Measurements from ENCODE around the gene HIVEP3.

The HIVEP3 gene

DNA sequence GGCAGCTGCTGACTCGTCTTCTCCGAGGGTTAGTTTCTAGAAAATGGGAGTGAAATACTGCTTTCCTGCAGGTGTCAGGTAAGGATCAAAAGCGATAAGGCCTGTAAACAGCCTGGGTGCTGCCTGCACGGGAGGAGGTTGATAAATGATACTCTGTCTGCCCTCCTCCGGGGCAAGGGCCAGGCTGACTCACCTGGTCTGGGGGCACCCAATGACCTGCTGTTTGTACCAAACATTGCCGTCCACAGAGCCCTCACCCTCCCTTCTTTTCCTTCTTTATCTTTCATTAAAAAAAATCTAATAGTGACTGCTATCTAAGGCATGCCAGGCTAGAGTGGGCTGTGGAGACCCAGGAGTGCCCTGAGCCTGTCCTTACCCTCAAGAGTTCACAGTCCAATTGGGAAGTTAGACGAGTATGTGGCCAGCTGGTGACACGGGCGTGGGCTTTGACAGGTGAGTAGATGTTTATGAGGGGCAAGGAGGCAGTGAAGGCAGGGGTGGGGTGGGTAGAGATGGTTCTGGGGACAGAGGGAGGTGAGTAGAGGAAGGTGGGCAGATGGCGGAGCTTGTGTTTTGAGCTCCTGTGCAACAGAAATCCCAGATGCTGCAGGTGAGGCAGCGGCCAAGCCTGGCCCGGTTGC, 450.5 kb downstream of the HIVEP3 start:
- no peak for DNase-seq (ENCODE audit: low read depth in 2 of 2)

DNA sequence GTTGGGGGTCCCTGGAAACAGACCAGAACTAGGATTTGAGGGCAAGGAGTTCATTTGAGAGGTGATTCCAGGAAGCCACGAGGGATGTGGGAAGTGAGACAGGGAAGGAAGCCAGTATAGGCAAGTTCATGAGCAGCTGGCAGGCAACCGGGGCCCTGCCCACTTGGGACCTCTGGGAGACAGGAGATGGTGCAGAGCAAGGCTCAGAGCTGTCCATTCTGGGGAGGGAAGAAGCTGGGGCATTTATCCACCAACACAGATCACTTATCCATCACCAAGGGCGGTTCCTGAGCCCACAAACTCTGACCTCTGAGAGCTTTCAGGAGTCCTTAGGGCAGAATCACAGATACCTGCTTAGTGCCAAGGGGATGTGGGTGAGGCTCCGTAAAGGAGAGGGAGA, 451.0 kb downstream of the HIVEP3 start:
- DNase-seq (ENCODE audit: low read depth in 2 of 2), result no peak

DNA sequence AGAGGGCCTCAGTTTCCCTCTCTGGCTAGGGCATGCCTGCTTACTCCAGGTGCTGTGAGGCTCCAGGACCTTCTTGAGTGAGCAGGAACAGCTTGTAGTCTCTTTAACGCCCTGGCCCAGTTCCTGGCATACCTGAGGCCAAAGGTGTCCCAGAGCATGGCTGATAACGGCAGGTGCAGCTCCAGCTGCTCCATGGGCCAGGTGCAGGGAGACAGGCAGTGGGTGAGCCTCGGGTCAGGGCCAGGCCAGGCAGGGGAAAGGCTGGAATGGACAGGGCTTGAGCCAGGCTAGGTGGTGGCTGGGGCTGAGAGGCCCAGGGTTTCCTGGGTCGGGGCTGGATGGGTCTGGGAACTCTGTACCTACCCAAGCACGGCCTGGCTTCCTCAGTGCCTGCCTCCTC, 452.6 kb downstream of the HIVEP3 start:
- no peak for DNase-seq (ENCODE audit: low read depth in 2 of 2)

DNA sequence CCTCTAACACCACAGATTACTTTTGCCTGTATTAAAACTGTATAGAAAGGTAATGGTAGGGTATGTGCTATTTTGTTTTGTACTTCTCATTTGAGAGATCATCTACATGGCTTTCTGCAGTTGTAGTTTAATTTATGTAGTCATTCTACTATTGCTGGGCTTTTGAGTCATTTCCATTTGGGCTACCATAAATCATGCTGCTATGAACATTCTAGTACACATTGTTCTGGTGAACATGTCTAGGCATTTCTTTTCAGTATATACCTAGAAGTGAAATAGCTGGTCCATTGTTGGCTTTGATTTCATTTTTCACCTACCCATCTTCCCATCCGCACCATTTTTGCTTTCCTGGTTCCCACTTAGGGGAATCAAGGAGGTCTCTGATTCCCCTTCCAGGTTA, 453.0 kb downstream of the HIVEP3 start:
- no peak for DNase-seq (ENCODE audit: low read depth in 2 of 2)

DNA sequence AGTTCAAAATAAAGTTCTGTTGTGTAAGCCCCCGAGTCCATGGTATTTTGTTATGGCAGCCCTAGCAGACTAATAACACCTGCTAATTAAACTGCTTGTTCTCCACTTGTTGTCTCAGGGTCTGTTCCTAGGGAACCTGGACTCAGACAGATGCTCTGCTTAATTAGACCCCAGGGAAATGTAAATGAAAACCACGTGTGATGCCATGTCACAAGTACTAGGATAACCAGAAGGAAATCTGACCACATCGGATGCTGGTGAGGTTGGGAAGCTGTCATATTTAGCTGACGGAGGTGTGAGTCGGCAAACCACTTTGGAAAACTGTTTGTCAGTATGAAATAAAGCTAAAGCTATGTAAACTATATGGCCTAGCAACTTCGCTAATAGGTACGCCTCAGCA, 453.8 kb downstream of the HIVEP3 start:
- DNase-seq (ENCODE audit: low read depth in 2 of 2), result no peak

DNA sequence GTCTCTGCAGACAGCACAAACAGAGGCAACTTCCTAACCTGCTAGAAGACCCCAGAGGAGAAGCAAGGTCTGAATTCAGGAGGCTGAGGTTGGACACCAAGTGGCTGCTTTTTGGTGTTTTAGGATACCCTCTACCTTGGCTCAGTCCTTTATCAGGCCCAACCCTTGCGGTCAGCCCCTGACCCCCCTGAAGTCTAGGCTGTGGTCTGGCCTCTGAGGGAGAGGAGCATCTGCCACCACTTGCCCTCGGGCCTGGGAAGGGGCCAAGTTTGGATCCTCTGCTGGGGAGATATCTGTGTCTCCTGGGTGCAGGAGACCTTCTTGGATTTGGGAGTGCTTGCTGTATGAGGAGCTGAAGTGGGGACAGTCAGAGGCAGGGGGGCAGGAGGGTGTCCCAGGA, 455.2 kb downstream of the HIVEP3 start:
- no peak for DNase-seq (ENCODE audit: low read depth in 2 of 2)

DNA sequence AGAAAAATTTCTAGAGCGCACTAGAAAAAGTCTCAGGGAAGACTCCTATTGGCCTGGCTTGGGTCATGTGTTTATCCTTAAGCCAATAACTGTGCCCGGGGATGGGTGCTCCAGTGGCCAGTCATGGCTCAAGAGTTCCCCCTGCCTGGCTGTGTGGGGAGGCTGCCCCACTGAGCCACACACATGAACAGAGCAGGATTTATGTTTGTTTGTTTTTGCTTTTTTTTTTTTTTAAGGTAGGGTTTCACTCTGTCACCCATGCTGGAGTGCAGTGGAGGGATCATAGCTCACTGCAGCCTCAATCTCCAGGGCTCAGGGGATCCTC, 456.1 kb downstream of the HIVEP3 start:
- no peak for DNase-seq (ENCODE audit: low read depth in 2 of 2)

DNA sequence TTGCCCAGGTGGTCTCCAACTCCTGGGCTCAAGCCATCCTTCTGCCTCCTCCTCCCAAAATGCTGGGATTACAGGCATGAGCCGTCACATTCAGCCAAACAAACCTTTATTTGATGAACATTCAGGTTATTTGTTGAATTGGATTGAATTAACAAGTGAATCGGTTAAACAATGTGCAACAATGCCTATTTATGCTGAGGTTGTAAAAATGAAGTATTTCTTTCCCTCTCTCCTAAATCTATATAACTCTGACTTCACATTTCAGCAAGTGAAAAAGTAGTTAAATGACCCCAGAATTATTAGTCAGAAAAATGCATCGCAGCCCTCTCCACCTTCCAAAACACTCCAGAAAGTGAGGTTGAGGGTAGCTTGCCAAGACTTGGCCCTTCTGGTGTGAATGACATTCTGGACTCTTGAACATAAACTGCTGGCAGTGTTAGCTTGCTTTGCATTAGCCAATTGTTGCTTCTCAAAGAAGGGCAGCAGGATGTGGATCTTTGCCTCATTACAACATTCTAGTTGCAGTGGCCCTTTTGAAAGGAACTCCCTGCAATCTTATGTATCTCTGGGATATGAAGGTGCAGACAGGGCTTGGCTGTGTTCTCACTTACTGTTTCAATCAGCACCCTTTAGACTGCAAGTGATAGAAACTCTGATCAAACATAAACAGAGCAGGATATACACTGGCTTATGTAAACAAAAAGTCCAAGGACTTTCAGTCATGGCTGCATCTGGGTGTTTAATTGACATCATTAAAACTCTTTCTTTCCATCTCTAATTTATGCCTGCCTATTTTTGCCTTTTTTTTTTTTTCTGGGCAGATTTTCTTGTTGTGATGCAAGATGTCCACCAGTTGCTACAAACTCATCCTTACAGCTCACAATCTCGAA, 456.7 kb downstream of the HIVEP3 start:
- DNase-seq (ENCODE audit: low read depth in 2 of 2), result no peak

DNA sequence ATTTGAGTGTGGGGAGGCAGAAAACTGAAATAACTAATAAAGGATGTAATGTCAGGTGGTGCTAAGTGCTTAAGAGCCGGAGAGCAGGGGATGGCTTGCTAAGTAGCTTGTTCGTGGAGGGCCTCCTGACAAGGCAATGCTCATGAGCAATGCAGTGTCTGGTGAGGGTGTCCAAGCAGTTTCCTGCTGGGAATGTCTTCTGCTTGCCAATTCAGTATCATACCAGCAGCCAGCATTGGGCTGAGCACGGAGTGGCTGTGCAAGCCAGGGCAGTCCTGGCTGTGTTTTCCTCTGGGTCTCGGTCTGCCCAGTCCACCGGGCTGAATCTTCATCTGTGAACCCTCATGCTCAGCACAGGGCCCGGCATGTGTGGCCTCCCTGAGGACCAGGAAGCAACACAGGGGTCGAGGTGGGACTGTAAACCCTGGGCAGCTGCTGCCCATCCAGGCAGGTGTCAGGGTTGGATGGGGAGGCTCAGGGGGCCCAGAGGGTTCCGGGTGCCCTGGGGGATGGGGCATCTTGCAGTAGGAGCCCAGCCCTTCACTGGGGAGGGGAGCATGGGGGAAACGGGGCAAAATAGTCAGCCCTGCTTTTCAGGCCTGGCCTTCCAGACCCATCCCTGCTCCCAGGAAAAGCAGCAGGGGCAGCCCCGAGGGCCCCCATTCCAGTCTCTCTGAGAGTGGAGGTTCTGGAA, 461.7 kb downstream of the HIVEP3 start:
- DNase-seq (ENCODE audit: low read depth in 2 of 2), result no peak

Measured in stimulated activated CD8-positive, alpha-beta memory T cell treated with anti-CD3 and anti-CD28 coated beads, Interleukin-15, amount 100 ng/mL, for 48 hours (primary cell).